Posterior cingulate gyrus (tissue), 11 donors: ENCODE results near the gene VPS51.
A peak's percentile ranks its signal among the peaks of the same experiment; 100 is the strongest.

Experiments used
- DNase-seq, 10 donors: peaks; one replicate each; pipeline versions ENCODE4 v3.0.0 to v3.0.0-alpha.2; 2020 to 2021; ENCODE audit warnings: mixed read lengths in 3 of 10
- intact Hi-C: fragments of 100-400 bp; cut with DNase I; formaldehyde crosslinking; loops from one replicate; pipeline ENCODE4 v1.15.1; 2023

Gene VPS51

GRCh38 chr11:65102142-65103095, 6.4 kb downstream of the VPS51 start:
- intact Hi-C loops: no loop called here
- DNase-seq: peak in 3 of 10 donors; percentile 24 to 58 (median 28)

- intact Hi-C loops: no loop called here
- DNase-seq: peak in 1 of 10 donors; percentile 0
Observed at GRCh38 chr11:65103476-65103875, 7.5 kb downstream of the VPS51 start.

- intact Hi-C loops: no loop called here
Observed at GRCh38 chr11:65104628-65105027, 8.6 kb downstream of the VPS51 start.

GRCh38 chr11:65107078-65107477, 11.1 kb downstream of the VPS51 start:
- intact Hi-C loops: no loop called here
- DNase-seq: peak in 2 of 10 donors; percentile 57 to 60

More at GRCh38 chr11:65104628-65105027, 8.6 kb downstream of the VPS51 start:
- DNase-seq: peak in 2 of 10 donors; percentile 50 to 75

GRCh38 chr11:65107751-65108468, 11.9 kb downstream of the VPS51 start:
- intact Hi-C loops: no loop called here
- peak in 2 of 10 donors; percentile 70 to 84 for DNase-seq

- peak in 1 of 10 donors; percentile 65 for DNase-seq
Observed at GRCh38 chr11:65108469-65109123, 12.6 kb downstream of the VPS51 start.

GRCh38 chr11:65109231-65110198, 13.5 kb downstream of the VPS51 start:
- intact Hi-C loops: loop anchor here (5.0 to 10.0 kb wide), 2 partner anchors 82 to 185 kb away; partner anchors contain the start of genes PPP2R5B and SNX15
- peak in 2 of 10 donors; percentile 70 to 82 for DNase-seq

More at GRCh38 chr11:65108469-65109123, 12.6 kb downstream of the VPS51 start:
- intact Hi-C loops: no loop called here

- intact Hi-C loops: loop anchor here (5.0 to 10.0 kb wide), 2 partner anchors 83 to 186 kb away; partner anchors contain the start of genes PPP2R5B and SNX15
- peak; percentile 83 to 98 (median 96) for DNase-seq
Observed at GRCh38 chr11:65110354-65110861, 14.4 kb downstream of the VPS51 start.

GRCh38 chr11:65111159-65111743, 15.2 kb downstream of the VPS51 start:
- intact Hi-C loops: loop anchor here (5.0 to 10.0 kb wide), 2 partner anchors 84 to 186 kb away; partner anchors contain the start of genes PPP2R5B and SNX15
- DNase-seq: no peak

- intact Hi-C loops: loop anchor here (5.0 to 10.0 kb wide), 2 partner anchors 85 to 187 kb away; partner anchors contain the start of genes PPP2R5B and SNX15
Observed at GRCh38 chr11:65111744-65112545, 15.9 kb downstream of the VPS51 start, which contains the start of gene TM7SF2. TSS of gene TM7SF2 (plus strand) at chr11:65111872. CDS start at chr11:65112016, 144 bp downstream.

GRCh38 chr11:65112546-65113360, 16.7 kb downstream of the VPS51 start:
- intact Hi-C loops: loop anchor here (5.0 to 10.0 kb wide), 2 partner anchors 85 to 188 kb away; partner anchors contain the start of genes PPP2R5B and SNX15

More at GRCh38 chr11:65111744-65112545, 15.9 kb downstream of the VPS51 start, which contains the start of gene TM7SF2:
- DNase-seq: peak; percentile 94 to 100 (median 98)

GRCh38 chr11:65113361-65113756, 17.3 kb downstream of the VPS51 start:
- intact Hi-C loops: loop anchor here (5.0 to 10.0 kb wide), 2 partner anchors 86 to 189 kb away; partner anchors contain the start of genes PPP2R5B and SNX15
- peak in 2 of 10 donors; percentile 9 to 63 for DNase-seq

More at GRCh38 chr11:65112546-65113360, 16.7 kb downstream of the VPS51 start:
- peak; percentile 35 to 95 (median 66) for DNase-seq

GRCh38 chr11:65113839-65114238, 17.8 kb downstream of the VPS51 start:
- intact Hi-C loops: loop anchor here (5.0 to 10.0 kb wide), 2 partner anchors 87 to 189 kb away; partner anchors contain the start of genes PPP2R5B and SNX15
- peak in 2 of 10 donors; percentile 0 to 59 for DNase-seq

GRCh38 chr11:65114538-65115171, 18.6 kb downstream of the VPS51 start:
- intact Hi-C loops: loop anchor here (5.0 to 10.0 kb wide), 3 partner anchors 87 to 337 kb away; partner anchors contain the start of genes PPP2R5B, SF1 and SNX15
- peak in 2 of 10 donors; percentile 37 to 75 for DNase-seq
